Smooth muscle cell (in vitro differentiated cells): Measurements from ENCODE around the gene SSBP4. TPM values are rescaled to one million over a fixed set of nuclear protein-coding genes. Genes with fewer than 3 reads are reported as not detected.

Experiments
- DNase-seq: peaks from one replicate; lab custom pipeline; 2025; ENCODE audit not compliant: unreplicated experiment; lab: John Stamatoyannopoulos, UW
- H2AFZ ChIP-seq: fragments of 200-600 bp; sonication (generic); 2 replicates; pipeline ENCODE4 v1.6.0; 2016; ENCODE audit warnings: antibody characterized with exemption, low read depth, mild to moderate bottlenecking
- H3F3A ChIP-seq: fragments of 200-600 bp; sonication (generic); 2 replicates; pipeline ENCODE4 v1.6.0; 2017; ENCODE audit warnings: antibody characterized with exemption, low read depth
- H3K27ac ChIP-seq: fragments of 200-600 bp; sonication (generic); 2 replicates; pipeline ENCODE4 v1.5.1; 2016; ENCODE audit warnings: low read depth, mild to moderate bottlenecking
- H3K27me3 ChIP-seq: fragments of 200-600 bp; sonication (generic); 2 replicates; pipeline ENCODE4 v1.6.1; 2016; ENCODE audit warnings: low read depth, mild to moderate bottlenecking
- H3K36me3 ChIP-seq: fragments of 200-600 bp; sonication (generic); 2 replicates; pipeline ENCODE4 v1.5.1; 2016; ENCODE audit warnings: low read depth
- H3K4me1 ChIP-seq: fragments of 200-600 bp; sonication (generic); 2 replicates; pipeline ENCODE4 v1.5.1; 2016; ENCODE audit warnings: low read depth
- H3K4me2 ChIP-seq: fragments of 200-600 bp; sonication (generic); 2 replicates; pipeline ENCODE4 v1.6.0; 2016; ENCODE audit warnings: mild to moderate bottlenecking
- H3K4me3 ChIP-seq: fragments of 200-600 bp; sonication (generic); 2 replicates; pipeline ENCODE4 v1.5.1; 2016; ENCODE audit warnings: mild to moderate bottlenecking
- H3K79me2 ChIP-seq: fragments of 200-600 bp; sonication (generic); 2 replicates; pipeline ENCODE4 v1.6.0; 2016; ENCODE audit warnings: low read depth, mild to moderate bottlenecking
- H3K9ac ChIP-seq: fragments of 200-600 bp; sonication (generic); 2 replicates; pipeline ENCODE4 v1.6.0; 2016; ENCODE audit warnings: low read depth
- H3K9me3 ChIP-seq: fragments of 200-600 bp; sonication (generic); replicated peaks from 2 replicates; pipeline ENCODE4 v1.5.1; 2016; ENCODE audit warnings: low read depth
- H4K20me1 ChIP-seq: fragments of 200-600 bp; sonication (generic); 2 replicates; pipeline ENCODE4 v1.6.0; 2016; ENCODE audit warnings: low read depth
- CTCF ChIP-seq: fragments of 200-600 bp; sonication (generic); IDR thresholded peaks from 2 replicates; pipeline ENCODE4 v1.5.1; 2017; ENCODE audit warnings: borderline replicate concordance, mild to moderate bottlenecking, antibody characterized with exemption; ENCODE audit not compliant: insufficient read depth, poor library complexity, severe bottlenecking
- WGBS: methylation state at CpG from one replicate; pipeline ENCODE4 v1.1.7; 2016; ENCODE audit warnings: low lambda C conversion rate; 5-methylcytosine and 5-hydroxymethylcytosine counted together
- polyA plus RNA-seq: library from polyadenylated mRNA; unstranded; fragments of >200 nt; fragmentation: Nextera tagmentation; extraction: Ambion mirVana; gene quantifications from 2 replicates; pipeline ENCODE4 v1.2.1, GENCODE V29; 2016
- total RNA-seq: library from RNA; depleted of rRNA; stranded (reverse); fragments of >200 nt; gene quantifications from 2 replicates; pipeline ENCODE4 v1.2.3, GENCODE V29; 2014

The SSBP4 gene
- total and polyA plus RNA-seq, 2 experiments from 2014 or later: 44.1 to 124 TPM

- Histone ChIP-seq H3K9me3 (no peaks in the 10 kb centered on the region), H3K79me2 (peaks cover 2% of the 10 kb centered on the region), H4K20me1 (no peaks in the 10 kb centered on the region), H3K9ac (no peak overlapping the region), H3K27me3 (no peaks in the 10 kb centered on the region), H3K36me3 (no peaks in the 10 kb centered on the region), H3K4me1 (peaks cover 3% of the 10 kb centered on the region), H3K27ac (no peak overlapping the region), H3F3A (peaks cover 15% of the 10 kb centered on the region), H3K4me3 (peak overlapping the region; percentile 32), H2AFZ (no peak overlapping the region), H3K4me2 (peak overlapping the region; percentile 71)
- DNase-seq: peak; percentile 43
- whole genome bisulfite sequencing: 24% methylated on average over 86 of the region's 86 CpGs
- peak; percentile 99 for TF ChIP-seq CTCF
Observed at GRCh38 chr19:18388100-18388959, 30.9 kb upstream of the SSBP4 start.

- H3K4me2 ChIP-seq: no peak overlapping the region
- no peak overlapping the region for H3K27ac ChIP-seq
- WGBS: 92% methylated on average over 13 of the region's 13 CpGs
- TF ChIP-seq CTCF: no peak
- peaks cover 15% of the 10 kb centered on the region for H3F3A ChIP-seq
- H3K4me3 ChIP-seq: no peak overlapping the region
- no peaks in the 10 kb centered on the region for H4K20me1 ChIP-seq
- H3K4me1 ChIP-seq: peaks cover 3% of the 10 kb centered on the region
- no peaks in the 10 kb centered on the region for H3K27me3 ChIP-seq
- no peaks in the 10 kb centered on the region for H3K9me3 ChIP-seq
- no peak overlapping the region for H3K9ac ChIP-seq
- DNase-seq: no peak
- peaks cover 2% of the 10 kb centered on the region for H3K79me2 ChIP-seq
- H3K36me3 ChIP-seq: no peaks in the 10 kb centered on the region
- no peak overlapping the region for H2AFZ ChIP-seq
Observed at GRCh38 chr19:18388960-18389725, 30.1 kb upstream of the SSBP4 start.

GRCh38 chr19:18389726-18390064, 29.5 kb upstream of the SSBP4 start:
- Histone ChIP-seq H2AFZ (no peak overlapping the region), H3K9ac (no peak overlapping the region), H4K20me1 (no peaks in the 10 kb centered on the region), H3K27me3 (no peaks in the 10 kb centered on the region), H3K4me2 (no peak overlapping the region), H3K36me3 (no peaks in the 10 kb centered on the region), H3F3A (peaks cover 15% of the 10 kb centered on the region), H3K9me3 (no peaks in the 10 kb centered on the region), H3K4me3 (no peak overlapping the region), H3K79me2 (peaks cover 2% of the 10 kb centered on the region), H3K27ac (no peak overlapping the region), H3K4me1 (peaks cover 3% of the 10 kb centered on the region)
- TF ChIP-seq CTCF: no peak
- no peak for DNase-seq
